Caco-2 (cell line): ENCODE results near the gene SH2D2A. TPM values are rescaled to one million over a fixed set of nuclear protein-coding genes. Genes with fewer than 3 reads are reported as not detected.

ENCODE experiments used
- BruUV-seq: library from RNA; stranded (reverse); fragments of 400-500 nt; replicated peaks from 2 replicates; lab custom pipeline; 2021; lab: Mats Ljungman, UMichigan
- CTCF ChIA-PET: fragments of 300-600 bp; sonication (Branson Sonifier 250); formaldehyde crosslinking; loops from one replicate; lab custom pipeline; 2022; ENCODE audit warnings: antibody characterized with exemption; lab: Charles Lee
- POLR2A ChIA-PET: fragments of 300-600 bp; sonication (Branson Sonifier 250); formaldehyde crosslinking; loops from one replicate; lab custom pipeline; 2022; ENCODE audit warnings: antibody characterized with exemption; lab: Charles Lee
- DNase-seq, 2 experiments: peaks; one replicate each; pipeline versions ENCODE4 v3.0.0 to v3.0.0-alpha.2; 2020 to 2022
- H3K27me3 ChIP-seq: replicated peaks from 2 replicates; pipeline ENCODE4 v1.6.0; 2011; ENCODE audit warnings: low read length; ENCODE audit not compliant: control insufficient read depth, insufficient read depth
- H3K36me3 ChIP-seq: 2 replicates; pipeline ENCODE4 v1.5.1; 2011; ENCODE audit warnings: low read length; ENCODE audit not compliant: control insufficient read depth, insufficient read depth
- H3K4me1 ChIP-seq: fragments of 250-450 bp; sonication (Bioruptor Pico); 2 replicates; pipeline ENCODE4 v1.5.1; 2020; ENCODE audit warnings: mild to moderate bottlenecking
- H3K4me3 ChIP-seq: 2 replicates; pipeline ENCODE4 v1.5.1; 2011; ENCODE audit warnings: low read depth, mild to moderate bottlenecking, control low read depth, low read length
- H3K9me3 ChIP-seq: fragments of 250-450 bp; sonication (Bioruptor Pico); 2 replicates; pipeline ENCODE4 v1.5.1; 2020; ENCODE audit warnings: mild to moderate bottlenecking, moderate library complexity
- H3K27ac Mint-ChIP-seq: one replicate; pipeline ENCODE4 v1.8.0; 2022; ENCODE audit warnings: mixed read lengths; ENCODE audit not compliant: unreplicated experiment
- H3K27me3 Mint-ChIP-seq: one replicate; pipeline ENCODE4 v1.8.0; 2022; ENCODE audit warnings: mixed read lengths; ENCODE audit not compliant: insufficient read depth, unreplicated experiment
- H3K36me3 Mint-ChIP-seq: one replicate; pipeline ENCODE4 v1.8.0; 2022; ENCODE audit warnings: mild to moderate bottlenecking, mixed read lengths; ENCODE audit not compliant: insufficient read depth, unreplicated experiment
- H3K4me1 Mint-ChIP-seq: one replicate; pipeline ENCODE4 v1.8.0; 2022; ENCODE audit warnings: low read depth, mixed read lengths; ENCODE audit not compliant: unreplicated experiment
- H3K4me3 Mint-ChIP-seq: one replicate; pipeline ENCODE4 v1.8.0; 2022; ENCODE audit warnings: mild to moderate bottlenecking, moderate library complexity, mixed read lengths; ENCODE audit not compliant: unreplicated experiment
- H3K9me3 Mint-ChIP-seq: one replicate; pipeline ENCODE4 v1.8.0; 2022; ENCODE audit warnings: mixed read lengths; ENCODE audit not compliant: unreplicated experiment
- intact Hi-C: fragments of 100-400 bp; cut with micrococcal nuclease; formaldehyde crosslinking; loops from one replicate; pipeline ENCODE4 v1.10.0; 2022; ENCODE audit not compliant: unreplicated experiment
- total RNA-seq: library from RNA; stranded (reverse); gene quantifications from 2 replicates; pipeline ENCODE4 v1.2.3, GENCODE V29; 2022
- TF ChIP-seq, protein P1 (sequence below), 2 experiments: fragments of 200-600 bp in 1 of 2; IDR thresholded peaks; 1 replicate in 1 of 2; 2 replicates in 1 of 2; pipeline versions ENCODE4 v1.5.1 to v1.8.0; 2011 to 2022; ENCODE audit warnings: antibody characterized with exemption in 1 of 2, control low read depth in 1 of 2, inconsistent platforms in 1 of 2, low read depth in 1 of 2, low read length in 1 of 2, mild to moderate bottlenecking in 1 of 2, moderate library complexity in 1 of 2; ENCODE audit not compliant: insufficient read depth in 1 of 2, severe bottlenecking in 1 of 2, unreplicated experiment in 1 of 2

The SH2D2A gene
- total RNA-seq, 1 experiment from 2014 or later: 5.5 TPM

DNA sequence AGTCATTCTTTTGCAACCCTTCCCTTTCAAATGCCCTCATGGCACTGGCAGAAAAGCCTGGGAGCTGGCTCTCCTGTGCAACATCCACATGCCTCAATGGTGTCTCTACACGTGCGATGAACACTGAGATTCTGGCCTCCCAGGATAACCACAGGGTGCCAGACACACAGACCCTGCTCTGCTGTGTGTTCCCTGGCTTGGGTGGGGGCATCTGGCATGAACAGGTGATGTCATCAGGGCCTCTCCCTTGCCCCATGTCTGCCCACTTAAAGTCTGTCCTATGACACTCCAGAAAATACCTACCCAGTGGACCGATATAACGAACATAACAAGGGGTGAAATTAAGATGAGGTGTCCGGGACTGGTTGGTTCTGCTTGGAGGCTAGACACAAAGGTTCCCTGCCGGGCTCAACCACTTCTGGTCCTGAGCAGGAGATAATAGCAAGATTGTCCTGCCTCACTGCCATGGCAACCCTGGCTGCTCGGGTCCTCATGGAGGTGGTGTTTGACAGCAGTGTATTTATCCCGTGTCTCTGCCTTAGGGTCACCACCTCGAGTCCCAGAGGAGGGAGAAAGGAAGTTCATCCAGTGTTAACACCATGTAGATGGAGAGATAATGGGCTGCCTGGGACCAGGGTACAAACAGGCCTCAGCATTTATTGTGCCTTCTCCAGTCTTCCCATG, 22.9 kb upstream of the SH2D2A start:
- no peak overlapping the region for H3K4me3 ChIP-seq
- no peak for DNase-seq
- ChIA-PET POLR2A (no interaction called here), CTCF (interaction anchor here (1.0 to 2.7 kb wide), 8 partner anchors 8 to 88 kb away, joined by 3 to 35 read pairs (median 5); partner anchors contain the start of genes INSRR and NTRK1)
- H3K36me3 ChIP-seq: no peaks in the 10 kb centered on the region
- BruUV-seq: no TSS peak
- intact Hi-C loops: loop anchor here (1.0 to 2.0 kb wide), 2 partner anchors 21 to 51 kb away; partner anchors contain the start of gene NTRK1
- H3K27me3 ChIP-seq: no peaks in the 10 kb centered on the region; the same call in 1 of the 2 replicates
- H3K4me1 Mint-ChIP-seq: no peaks in the 10 kb centered on the region
- H3K27ac Mint-ChIP-seq: no peak overlapping the region
- H3K4me1 ChIP-seq: no peaks in the 10 kb centered on the region
- TF ChIP-seq, protein P1, sequence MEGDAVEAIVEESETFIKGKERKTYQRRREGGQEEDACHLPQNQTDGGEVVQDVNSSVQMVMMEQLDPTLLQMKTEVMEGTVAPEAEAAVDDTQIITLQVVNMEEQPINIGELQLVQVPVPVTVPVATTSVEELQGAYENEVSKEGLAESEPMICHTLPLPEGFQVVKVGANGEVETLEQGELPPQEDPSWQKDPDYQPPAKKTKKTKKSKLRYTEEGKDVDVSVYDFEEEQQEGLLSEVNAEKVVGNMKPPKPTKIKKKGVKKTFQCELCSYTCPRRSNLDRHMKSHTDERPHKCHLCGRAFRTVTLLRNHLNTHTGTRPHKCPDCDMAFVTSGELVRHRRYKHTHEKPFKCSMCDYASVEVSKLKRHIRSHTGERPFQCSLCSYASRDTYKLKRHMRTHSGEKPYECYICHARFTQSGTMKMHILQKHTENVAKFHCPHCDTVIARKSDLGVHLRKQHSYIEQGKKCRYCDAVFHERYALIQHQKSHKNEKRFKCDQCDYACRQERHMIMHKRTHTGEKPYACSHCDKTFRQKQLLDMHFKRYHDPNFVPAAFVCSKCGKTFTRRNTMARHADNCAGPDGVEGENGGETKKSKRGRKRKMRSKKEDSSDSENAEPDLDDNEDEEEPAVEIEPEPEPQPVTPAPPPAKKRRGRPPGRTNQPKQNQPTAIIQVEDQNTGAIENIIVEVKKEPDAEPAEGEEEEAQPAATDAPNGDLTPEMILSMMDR (IDR thresholded peaks at IDR 0.05; ENCODE audit: insufficient read depth in 1 of 2, low read depth in 1 of 2, low read length in 1 of 2, severe bottlenecking in 1 of 2, unreplicated experiment in 1 of 2): no peak
- H3K9me3 ChIP-seq: no peaks in the 10 kb centered on the region
- peaks cover 4% of the 10 kb centered on the region for H3K36me3 Mint-ChIP-seq
- no peak overlapping the region for H3K4me3 Mint-ChIP-seq
- H3K27me3 Mint-ChIP-seq: peaks cover 26% of the 10 kb centered on the region
- H3K9me3 Mint-ChIP-seq: peaks cover 10% of the 10 kb centered on the region

DNA sequence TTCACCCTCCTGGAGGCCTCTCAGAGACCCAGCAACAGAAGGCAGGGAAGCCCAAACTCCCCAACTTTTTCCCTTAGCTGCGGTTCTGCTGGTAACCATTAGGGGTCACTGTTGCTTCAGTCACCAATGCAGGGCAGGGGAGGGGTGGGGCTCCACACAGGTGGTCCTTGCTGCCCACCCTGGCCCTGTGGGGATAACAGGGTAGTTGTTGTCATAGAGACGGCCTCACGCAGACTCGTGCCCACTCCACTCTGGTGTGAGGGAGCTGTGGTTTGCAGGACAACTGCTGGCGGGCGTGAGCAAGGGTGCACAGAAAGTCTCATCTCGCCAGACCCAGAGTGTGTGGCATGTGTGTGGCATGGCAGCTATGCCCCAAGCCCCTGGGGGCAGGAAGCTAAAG, 22.3 kb upstream of the SH2D2A start:
- Mint-ChIP-seq H3K4me3 (no peak overlapping the region), H3K27me3 (peaks cover 31% of the 10 kb centered on the region), H3K9me3 (peaks cover 10% of the 10 kb centered on the region), H3K4me1 (no peaks in the 10 kb centered on the region), H3K27ac (no peak overlapping the region), H3K36me3 (peaks cover 4% of the 10 kb centered on the region)
- TF ChIP-seq, protein P1 (IDR thresholded peaks at IDR 0.05; ENCODE audit: insufficient read depth in 1 of 2, low read depth in 1 of 2, low read length in 1 of 2, severe bottlenecking in 1 of 2, unreplicated experiment in 1 of 2): peak; percentile 70 to 93
- Histone ChIP-seq H3K36me3 (no peaks in the 10 kb centered on the region), H3K4me1 (no peaks in the 10 kb centered on the region), H3K9me3 (no peaks in the 10 kb centered on the region), H3K27me3 (no peaks in the 10 kb centered on the region; the same call in 1 of the 2 replicates), H3K4me3 (no peak overlapping the region)
- DNase-seq: peak in 1 of 2 experiments; percentile 49
- no TSS peak for BruUV-seq
- ChIA-PET CTCF (interaction anchor here (0.6 to 2.7 kb wide), 16 partner anchors 9 to 215 kb away, joined by 3 to 35 read pairs (median 4); partner anchors contain the start of genes INSRR and NTRK1), POLR2A (no interaction called here)
- intact Hi-C loops: loop anchor here (1.0 to 2.0 kb wide), 2 partner anchors 22 to 51 kb away; partner anchors contain the start of gene NTRK1

DNA sequence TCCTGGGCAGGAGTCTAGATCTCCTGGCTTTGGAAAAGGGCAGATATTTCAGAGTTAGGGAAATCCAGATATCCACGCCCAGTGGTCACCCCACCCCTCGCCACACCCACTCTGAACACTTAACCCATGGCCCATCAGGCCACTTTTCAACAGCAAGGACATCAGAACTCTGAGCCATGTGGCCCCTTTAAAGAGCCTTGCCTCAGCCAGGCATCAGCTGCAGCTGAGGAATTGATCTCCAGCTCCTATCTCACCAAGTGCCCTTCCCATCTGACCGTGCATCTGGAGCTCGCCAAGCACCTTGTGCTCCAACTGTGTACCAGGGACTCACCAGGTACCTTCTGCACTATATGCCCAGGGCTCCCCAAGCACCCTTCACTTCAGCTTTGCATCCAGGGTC, 20.2 kb upstream of the SH2D2A start:
- ChIA-PET POLR2A (no interaction called here), CTCF (interaction anchor here (0.8 to 2.7 kb wide), 2 partner anchors 22 to 23 kb away, joined by 3 to 35 read pairs; partner anchors contain the start of gene INSRR)
- intact Hi-C loops: no loop called here
- Mint-ChIP-seq H3K36me3 (peaks cover 4% of the 10 kb centered on the region), H3K27ac (no peak overlapping the region), H3K27me3 (peaks cover 34% of the 10 kb centered on the region), H3K4me3 (no peak overlapping the region), H3K9me3 (no peaks in the 10 kb centered on the region), H3K4me1 (no peaks in the 10 kb centered on the region)
- H3K9me3 ChIP-seq: no peaks in the 10 kb centered on the region
- no peak for DNase-seq
- TF ChIP-seq, protein P1 (IDR thresholded peaks at IDR 0.05; ENCODE audit: insufficient read depth in 1 of 2, low read depth in 1 of 2, low read length in 1 of 2, severe bottlenecking in 1 of 2, unreplicated experiment in 1 of 2): no peak
- H3K36me3 ChIP-seq: no peaks in the 10 kb centered on the region
- no TSS peak for BruUV-seq
- H3K27me3 ChIP-seq: no peaks in the 10 kb centered on the region; the same call in 1 of the 2 replicates
- H3K4me3 ChIP-seq: no peak overlapping the region
- H3K4me1 ChIP-seq: no peaks in the 10 kb centered on the region
